Panc1 (cell line): ENCODE results near the gene CCDC171.

Experiments used
- POLR2AphosphoS5 ChIP-seq: IDR thresholded peaks from 2 replicates; pipeline ENCODE4 v1.6.1; 2012; ENCODE audit warnings: mild to moderate bottlenecking, low read depth, low read length, moderate library complexity
- SIN3A ChIP-seq: IDR thresholded peaks from 2 replicates; pipeline ENCODE4 v1.6.1; 2012; ENCODE audit warnings: low read depth, mild to moderate bottlenecking, low read length, moderate library complexity, borderline replicate concordance; ENCODE audit not compliant: insufficient read depth
- TCF7L2 ChIP-seq: IDR thresholded peaks from 2 replicates; pipeline ENCODE4 v1.6.1; 2011; ENCODE audit warnings: mild to moderate bottlenecking, low read depth, low read length, inconsistent platforms
- TF ChIP-seq, protein P1 (sequence below): fragments of 450-650 bp; IDR thresholded peaks from 2 replicates; pipeline ENCODE4 v1.5.1; 2017; ENCODE audit warnings: mild to moderate bottlenecking

DNA sequence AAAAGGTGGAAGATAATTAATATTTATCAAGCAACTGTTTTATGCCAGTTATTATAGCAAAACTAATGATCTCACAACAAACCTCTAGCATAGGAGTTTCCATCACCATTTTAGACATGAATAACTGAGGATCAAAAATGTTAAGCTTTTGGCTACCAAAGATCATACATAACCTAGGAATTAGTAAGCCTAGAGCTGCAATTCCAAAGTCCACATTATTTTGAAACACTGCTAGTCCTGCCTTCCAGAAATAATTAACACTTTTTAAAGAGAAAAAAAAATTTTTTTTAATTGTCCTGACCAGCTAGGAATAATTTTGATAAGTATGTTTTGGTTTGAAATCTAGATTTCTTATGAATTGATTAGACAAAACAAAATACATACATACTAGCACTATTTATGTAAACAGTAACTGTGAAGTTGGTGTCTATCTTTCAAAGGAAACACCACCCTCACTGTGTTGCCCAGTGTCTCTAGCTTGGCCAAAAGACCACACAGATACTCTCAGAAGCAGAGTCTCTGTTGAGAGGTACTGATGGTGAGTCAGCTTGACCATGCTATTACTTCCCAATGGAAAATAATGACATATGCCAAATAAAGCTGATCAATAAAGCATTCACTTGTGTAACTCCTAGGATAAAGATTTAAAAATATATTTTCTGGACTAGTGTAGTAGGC, 422.4 kb downstream of the CCDC171 start:
- TF ChIP-seq, protein P1, sequence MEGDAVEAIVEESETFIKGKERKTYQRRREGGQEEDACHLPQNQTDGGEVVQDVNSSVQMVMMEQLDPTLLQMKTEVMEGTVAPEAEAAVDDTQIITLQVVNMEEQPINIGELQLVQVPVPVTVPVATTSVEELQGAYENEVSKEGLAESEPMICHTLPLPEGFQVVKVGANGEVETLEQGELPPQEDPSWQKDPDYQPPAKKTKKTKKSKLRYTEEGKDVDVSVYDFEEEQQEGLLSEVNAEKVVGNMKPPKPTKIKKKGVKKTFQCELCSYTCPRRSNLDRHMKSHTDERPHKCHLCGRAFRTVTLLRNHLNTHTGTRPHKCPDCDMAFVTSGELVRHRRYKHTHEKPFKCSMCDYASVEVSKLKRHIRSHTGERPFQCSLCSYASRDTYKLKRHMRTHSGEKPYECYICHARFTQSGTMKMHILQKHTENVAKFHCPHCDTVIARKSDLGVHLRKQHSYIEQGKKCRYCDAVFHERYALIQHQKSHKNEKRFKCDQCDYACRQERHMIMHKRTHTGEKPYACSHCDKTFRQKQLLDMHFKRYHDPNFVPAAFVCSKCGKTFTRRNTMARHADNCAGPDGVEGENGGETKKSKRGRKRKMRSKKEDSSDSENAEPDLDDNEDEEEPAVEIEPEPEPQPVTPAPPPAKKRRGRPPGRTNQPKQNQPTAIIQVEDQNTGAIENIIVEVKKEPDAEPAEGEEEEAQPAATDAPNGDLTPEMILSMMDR: no peak
- no peak for TF ChIP-seq SIN3A
- TF ChIP-seq TCF7L2: no peak
- no peak for TF ChIP-seq POLR2AphosphoS5
